ENCODE results near the gene FXYD2.

The FXYD2 gene

DNA sequence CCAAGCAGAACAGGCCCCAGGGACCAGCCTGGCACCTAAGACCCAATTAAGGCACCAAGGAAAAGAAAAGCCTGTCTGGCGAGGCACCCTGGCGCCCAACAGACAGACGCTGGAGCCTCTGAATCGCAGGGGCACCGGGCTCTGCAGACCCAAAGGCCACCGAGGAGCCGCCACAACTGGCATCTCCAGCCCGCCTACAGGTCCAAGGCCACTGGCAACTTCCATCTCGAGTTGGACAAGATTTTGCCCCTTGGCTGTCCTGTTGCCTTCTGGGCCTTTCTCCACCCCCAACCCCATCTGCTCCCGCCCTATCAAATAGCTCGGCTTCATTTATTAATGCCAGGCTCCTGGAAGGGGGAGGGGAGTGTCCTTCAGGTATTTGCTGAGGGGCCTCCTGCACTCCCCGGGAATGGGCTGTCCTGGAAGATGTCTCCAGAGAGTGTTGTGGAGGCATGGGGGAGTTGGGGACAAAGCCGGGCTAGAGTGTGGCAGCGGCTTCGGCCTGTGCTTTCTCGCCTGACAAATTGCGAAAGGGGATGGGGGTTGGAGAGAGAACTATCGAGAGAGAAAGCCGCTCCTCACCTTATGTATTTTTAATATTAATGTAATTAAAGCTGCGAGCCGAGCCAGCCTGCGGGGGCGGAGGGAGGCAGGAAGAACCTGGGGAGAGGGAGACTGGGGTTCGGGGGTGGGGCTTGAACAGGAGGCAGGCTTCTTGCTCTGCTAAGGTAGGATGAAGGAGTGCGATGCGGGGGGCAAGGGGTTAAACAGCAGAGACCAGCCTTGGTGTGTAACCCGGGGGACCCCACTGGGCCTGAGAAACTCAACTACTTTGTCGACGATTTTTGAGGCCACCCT is 29.5 kb downstream of the FXYD2 start:
- H3K9me2 ChIP-seq (replicated peaks; ENCODE audit: control insufficient read depth, low read length) = no peaks in the 10 kb centered on the region
- no peak for TF ChIP-seq EZH2phosphoT487 (IDR thresholded peaks at IDR 0.05; ENCODE audit: borderline replicate concordance, low read length)
- TF ChIP-seq, protein P1, sequence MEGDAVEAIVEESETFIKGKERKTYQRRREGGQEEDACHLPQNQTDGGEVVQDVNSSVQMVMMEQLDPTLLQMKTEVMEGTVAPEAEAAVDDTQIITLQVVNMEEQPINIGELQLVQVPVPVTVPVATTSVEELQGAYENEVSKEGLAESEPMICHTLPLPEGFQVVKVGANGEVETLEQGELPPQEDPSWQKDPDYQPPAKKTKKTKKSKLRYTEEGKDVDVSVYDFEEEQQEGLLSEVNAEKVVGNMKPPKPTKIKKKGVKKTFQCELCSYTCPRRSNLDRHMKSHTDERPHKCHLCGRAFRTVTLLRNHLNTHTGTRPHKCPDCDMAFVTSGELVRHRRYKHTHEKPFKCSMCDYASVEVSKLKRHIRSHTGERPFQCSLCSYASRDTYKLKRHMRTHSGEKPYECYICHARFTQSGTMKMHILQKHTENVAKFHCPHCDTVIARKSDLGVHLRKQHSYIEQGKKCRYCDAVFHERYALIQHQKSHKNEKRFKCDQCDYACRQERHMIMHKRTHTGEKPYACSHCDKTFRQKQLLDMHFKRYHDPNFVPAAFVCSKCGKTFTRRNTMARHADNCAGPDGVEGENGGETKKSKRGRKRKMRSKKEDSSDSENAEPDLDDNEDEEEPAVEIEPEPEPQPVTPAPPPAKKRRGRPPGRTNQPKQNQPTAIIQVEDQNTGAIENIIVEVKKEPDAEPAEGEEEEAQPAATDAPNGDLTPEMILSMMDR (IDR thresholded peaks at IDR 0.05; ENCODE audit: low read depth, low read length, poor library complexity, severe bottlenecking) = no peak
- H3K4me1 ChIP-seq (ENCODE audit: control insufficient read depth, low read length) = no peaks in the 10 kb centered on the region
- H3K79me2 ChIP-seq (ENCODE audit: control insufficient read depth, low read length) = no peaks in the 10 kb centered on the region
- no peak overlapping the region for H3K27ac ChIP-seq (ENCODE audit: low read depth, low read length)
- H3K4me2 ChIP-seq (ENCODE audit: low read length) = no peak overlapping the region
- H3K4me3 ChIP-seq (ENCODE audit: low read length) = no peak overlapping the region
- H3K36me3 ChIP-seq (ENCODE audit: control insufficient read depth, low read length) = no peaks in the 10 kb centered on the region
- peaks cover 15% of the 10 kb centered on the region for H3K27me3 ChIP-seq (ENCODE audit: control insufficient read depth, low read length)
- H3K9me3 ChIP-seq (ENCODE audit: control insufficient read depth, insufficient read depth, low read length) = no peaks in the 10 kb centered on the region
- no peaks in the 10 kb centered on the region for H4K20me1 ChIP-seq (ENCODE audit: control insufficient read depth, insufficient read depth, low read depth, low read length)
- H3F3A ChIP-seq (ENCODE audit: control insufficient read depth, insufficient read depth) = no peaks in the 10 kb centered on the region

DNA sequence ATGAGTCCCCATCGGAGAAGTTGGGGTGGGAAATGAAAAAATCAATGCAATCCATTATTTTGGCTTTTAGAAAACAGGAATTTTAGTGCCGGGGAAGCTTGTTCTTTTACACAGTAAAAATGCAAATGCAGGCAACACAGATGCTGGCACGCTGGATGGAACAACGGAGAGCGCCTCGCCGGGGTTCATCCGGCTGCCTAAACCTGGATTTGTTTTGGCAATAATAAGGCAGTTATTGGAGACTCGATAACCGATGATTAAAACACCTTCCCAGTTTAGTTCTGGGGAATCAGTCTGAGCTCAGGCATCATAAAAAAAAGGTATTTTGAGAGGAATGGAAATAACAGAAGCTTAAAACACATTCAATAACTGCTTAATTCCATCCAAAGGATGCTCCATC is 30.4 kb downstream of the FXYD2 start:
- Histone ChIP-seq H3K4me2 (ENCODE audit: low read length) (no peak overlapping the region), H3K27ac (ENCODE audit: low read depth, low read length) (no peak overlapping the region), H3K36me3 (ENCODE audit: control insufficient read depth, low read length) (no peaks in the 10 kb centered on the region), H3F3A (ENCODE audit: control insufficient read depth, insufficient read depth) (no peaks in the 10 kb centered on the region), H3K4me1 (ENCODE audit: control insufficient read depth, low read length) (no peaks in the 10 kb centered on the region), H3K4me3 (ENCODE audit: low read length) (no peak overlapping the region), H3K27me3 (ENCODE audit: control insufficient read depth, low read length) (peaks cover 15% of the 10 kb centered on the region), H3K9me2 (replicated peaks; ENCODE audit: control insufficient read depth, low read length) (no peaks in the 10 kb centered on the region), H3K9me3 (ENCODE audit: control insufficient read depth, insufficient read depth, low read length) (no peaks in the 10 kb centered on the region), H4K20me1 (ENCODE audit: control insufficient read depth, insufficient read depth, low read depth, low read length) (no peaks in the 10 kb centered on the region), H3K79me2 (ENCODE audit: control insufficient read depth, low read length) (no peaks in the 10 kb centered on the region)
- TF ChIP-seq, protein P1 (IDR thresholded peaks at IDR 0.05; ENCODE audit: low read depth, low read length, poor library complexity, severe bottlenecking) = no peak
- no peak for TF ChIP-seq EZH2phosphoT487 (IDR thresholded peaks at IDR 0.05; ENCODE audit: borderline replicate concordance, low read length)

DNA sequence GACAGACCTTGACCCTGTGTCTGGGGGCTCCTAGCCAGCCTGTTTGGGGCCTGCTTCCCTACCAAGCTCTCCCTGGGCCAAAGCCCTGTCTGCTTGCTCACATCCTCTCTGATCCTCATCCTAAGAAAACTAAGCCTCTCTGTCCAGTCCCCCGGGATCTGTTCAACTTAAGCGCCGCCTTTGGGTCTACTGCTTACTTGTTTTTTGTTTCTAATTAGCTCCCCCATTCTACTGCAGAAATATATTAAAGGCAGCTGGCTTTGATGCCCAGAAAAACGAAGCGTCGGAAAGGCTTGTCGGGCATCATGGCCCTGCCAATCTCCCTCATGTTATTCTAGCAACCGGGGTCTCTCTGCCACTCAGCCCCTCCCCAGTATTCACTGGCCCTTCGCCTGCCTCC is 31.0 kb downstream of the FXYD2 start:
- no peak for TF ChIP-seq EZH2phosphoT487 (IDR thresholded peaks at IDR 0.05; ENCODE audit: borderline replicate concordance, low read length)
- TF ChIP-seq, protein P1 (IDR thresholded peaks at IDR 0.05; ENCODE audit: low read depth, low read length, poor library complexity, severe bottlenecking) = no peak
- H3K4me1 ChIP-seq (ENCODE audit: control insufficient read depth, low read length) = no peaks in the 10 kb centered on the region
- no peaks in the 10 kb centered on the region for H3K79me2 ChIP-seq (ENCODE audit: control insufficient read depth, low read length)
- no peaks in the 10 kb centered on the region for H3K9me3 ChIP-seq (ENCODE audit: control insufficient read depth, insufficient read depth, low read length)
- H3K27me3 ChIP-seq (ENCODE audit: control insufficient read depth, low read length) = peaks cover 11% of the 10 kb centered on the region
- no peaks in the 10 kb centered on the region for H4K20me1 ChIP-seq (ENCODE audit: control insufficient read depth, insufficient read depth, low read depth, low read length)
- H3K36me3 ChIP-seq (ENCODE audit: control insufficient read depth, low read length) = no peaks in the 10 kb centered on the region
- no peak overlapping the region for H3K4me2 ChIP-seq (ENCODE audit: low read length)
- no peak overlapping the region for H3K27ac ChIP-seq (ENCODE audit: low read depth, low read length)
- H3K9me2 ChIP-seq (replicated peaks; ENCODE audit: control insufficient read depth, low read length) = no peaks in the 10 kb centered on the region
- H3K4me3 ChIP-seq (ENCODE audit: low read length) = no peak overlapping the region
- H3F3A ChIP-seq (ENCODE audit: control insufficient read depth, insufficient read depth) = no peaks in the 10 kb centered on the region
